Mesenteric fat pad (tissue), 1 donor: ENCODE data around the gene WDR27. TPM values are rescaled to one million over a fixed set of nuclear protein-coding genes. Genes with fewer than 3 reads are reported as not detected.

Experiments
- DNase-seq: peaks from one replicate; pipeline ENCODE4 v3.0.0-alpha.2; 2020; ENCODE audit warnings: low spot score
- total RNA-seq: library from RNA; stranded (reverse); fragmentation: NEBNext Ultra II Directional; extraction: Animal tissue kit (Norgen Biotek cat#: 25700); gene quantifications from one replicate; pipeline ENCODE4 v1.2.1, GENCODE V29; 2021
- donor health status: DM: yes; HTN: yes; CAD: no.

Gene WDR27
- total RNA-seq, 1 donor from 2014 or later = 24.6 TPM

DNA sequence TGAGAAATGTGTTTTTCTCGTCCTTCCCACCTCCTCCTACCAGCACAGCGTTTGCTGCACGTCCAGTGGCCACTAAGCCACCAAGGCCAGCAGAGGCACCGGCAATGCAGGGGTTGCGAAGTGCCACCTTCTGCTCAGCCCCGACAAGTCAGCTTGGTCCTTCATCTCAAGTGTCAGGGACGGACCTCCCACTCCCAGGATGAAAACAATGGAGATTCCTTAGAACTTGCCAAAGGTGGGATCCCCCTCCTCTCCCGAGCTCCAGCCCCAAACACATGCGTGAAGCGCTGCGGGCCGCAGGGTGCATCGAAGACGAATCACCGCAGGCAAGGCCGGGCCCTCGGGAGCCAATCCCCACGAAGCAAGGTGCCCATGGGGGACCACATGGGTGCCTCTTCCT lies 60.8 kb downstream of the WDR27 start:
- no peak for DNase-seq

GRCh38 chr6:169640351-169640852 lies 61.4 kb downstream of the WDR27 start:
- DNase-seq = no peak

- no peak for DNase-seq
Observed at GRCh38 chr6:169639653-169640278, 62.1 kb downstream of the WDR27 start.

GRCh38 chr6:169638915-169639314 lies 62.9 kb downstream of the WDR27 start:
- DNase-seq = no peak

DNA sequence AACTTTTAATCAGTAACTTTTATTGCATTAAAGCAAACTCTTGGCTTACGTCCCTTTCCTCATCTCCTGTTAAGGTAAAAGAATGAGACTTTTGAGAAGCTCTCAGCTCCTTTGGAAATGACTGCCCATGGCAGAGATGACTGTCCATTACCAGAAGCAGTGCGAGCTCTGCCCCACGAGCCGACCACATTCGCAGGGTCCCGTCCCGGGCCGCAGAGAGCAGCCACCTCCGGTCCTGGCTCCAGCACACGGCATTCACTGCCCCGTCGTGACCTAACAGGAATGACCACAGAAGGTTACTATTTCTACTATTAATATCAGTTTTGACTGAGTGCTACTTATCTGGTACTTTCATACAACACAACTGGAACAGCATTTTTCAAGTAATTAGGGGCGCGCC lies 63.4 kb downstream of the WDR27 start:
- no peak for DNase-seq

GRCh38 chr6:169635345-169635744 lies 66.5 kb downstream of the WDR27 start:
- no peak for DNase-seq

DNA sequence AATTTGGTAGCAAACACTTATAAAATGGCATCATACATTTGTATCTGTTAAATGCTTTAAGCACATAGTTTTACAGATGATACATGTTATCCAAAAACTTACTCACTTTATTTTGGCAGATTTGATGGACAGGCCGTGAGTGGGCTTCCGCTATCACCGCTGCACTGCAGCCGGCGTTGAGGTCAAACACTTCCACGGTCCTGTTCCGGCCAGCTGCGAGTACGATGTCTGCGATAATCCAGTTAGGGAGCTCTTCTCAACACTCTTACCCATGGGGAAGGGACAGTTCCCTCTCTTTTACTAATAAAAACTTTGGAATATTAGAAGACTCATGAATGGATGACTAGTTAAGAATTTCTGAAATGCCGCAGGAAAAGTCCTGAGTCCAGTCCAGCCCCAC lies 69.0 kb downstream of the WDR27 start:
- no peak for DNase-seq

DNA sequence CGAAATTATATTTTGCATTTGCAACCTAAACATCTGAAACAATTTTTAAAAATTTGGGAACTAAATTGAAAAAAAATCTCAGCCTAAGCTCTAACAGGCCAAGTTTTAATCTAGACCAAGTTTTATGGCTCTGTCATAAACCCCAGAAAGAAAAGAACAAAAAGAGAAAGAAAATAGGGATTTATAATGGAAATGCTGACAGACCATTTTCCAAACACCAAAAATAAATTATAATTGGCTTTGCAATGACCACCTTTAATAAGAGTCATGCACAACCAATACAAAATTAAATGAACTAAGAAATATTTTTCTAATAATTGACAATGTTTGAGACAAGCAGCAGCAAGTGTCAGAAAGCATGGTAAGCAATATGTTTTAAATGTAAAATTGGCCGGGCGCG lies 72.6 kb downstream of the WDR27 start:
- no peak for DNase-seq

DNA sequence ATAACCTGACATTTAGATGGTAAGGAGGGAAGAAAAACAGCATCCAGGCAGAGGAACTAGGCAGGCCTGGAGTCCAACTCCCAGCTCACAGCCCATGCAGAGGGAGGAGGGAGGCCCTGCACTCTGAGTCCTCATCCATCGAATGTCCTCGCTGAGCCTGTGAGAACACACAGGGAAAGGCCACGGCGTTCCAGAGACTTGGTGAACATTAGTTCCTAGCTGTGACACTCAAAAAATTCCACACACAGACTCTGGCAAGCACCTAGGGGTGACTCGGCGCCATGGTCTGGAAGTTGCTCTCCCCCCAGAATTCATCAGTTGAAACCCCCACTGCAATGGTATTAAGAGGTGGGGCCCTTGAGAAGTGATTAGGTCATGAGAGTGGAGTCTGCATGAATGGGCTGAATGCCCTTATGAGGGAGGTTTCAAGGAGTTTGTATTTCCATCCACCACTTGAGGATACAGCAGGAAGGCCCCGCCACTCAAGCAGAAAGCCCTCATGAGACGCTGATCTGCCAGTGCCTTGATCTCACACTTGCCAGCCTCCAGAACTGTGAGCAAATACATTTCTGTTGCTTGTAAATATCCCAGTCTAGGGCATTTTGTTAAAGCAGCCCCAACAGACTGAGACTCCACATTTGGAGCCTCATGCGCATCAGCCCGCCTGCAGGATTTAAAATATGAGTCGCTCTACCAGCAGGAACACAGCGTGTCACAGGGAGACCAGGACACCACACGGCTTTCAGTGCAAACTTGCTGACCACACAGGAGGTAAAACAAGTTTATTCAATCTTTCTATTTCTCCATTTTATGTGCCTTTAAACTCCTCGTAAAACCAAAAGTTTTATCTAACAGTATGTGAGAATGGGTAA lies 73.9 kb downstream of the WDR27 start:
- no peak for DNase-seq

- DNase-seq = no peak
Observed at GRCh38 chr6:169626649-169627048, 75.2 kb downstream of the WDR27 start.

- DNase-seq = no peak
Observed at GRCh38 chr6:169626169-169626568, 75.7 kb downstream of the WDR27 start.

DNA sequence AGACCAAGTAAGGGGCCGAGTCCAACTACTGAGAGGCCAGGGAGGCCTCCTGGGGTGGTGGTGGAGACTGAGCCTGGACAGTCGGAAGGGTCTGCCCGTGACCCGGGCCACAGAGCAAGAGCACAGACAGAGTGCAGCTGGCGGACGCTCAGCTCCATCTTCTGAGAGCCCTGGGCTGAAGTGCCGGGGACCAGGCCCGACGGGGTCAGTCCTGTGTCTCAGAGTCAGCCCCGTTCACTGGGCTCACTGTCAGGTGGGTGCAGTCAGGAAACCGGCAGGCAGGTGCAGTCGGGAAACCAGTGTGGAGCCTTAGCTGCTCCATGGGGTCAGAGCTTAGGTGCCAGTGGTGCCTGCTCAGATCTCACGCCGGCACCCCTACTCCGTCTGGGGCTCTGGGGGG lies 76.5 kb downstream of the WDR27 start:
- no peak for DNase-seq

DNA sequence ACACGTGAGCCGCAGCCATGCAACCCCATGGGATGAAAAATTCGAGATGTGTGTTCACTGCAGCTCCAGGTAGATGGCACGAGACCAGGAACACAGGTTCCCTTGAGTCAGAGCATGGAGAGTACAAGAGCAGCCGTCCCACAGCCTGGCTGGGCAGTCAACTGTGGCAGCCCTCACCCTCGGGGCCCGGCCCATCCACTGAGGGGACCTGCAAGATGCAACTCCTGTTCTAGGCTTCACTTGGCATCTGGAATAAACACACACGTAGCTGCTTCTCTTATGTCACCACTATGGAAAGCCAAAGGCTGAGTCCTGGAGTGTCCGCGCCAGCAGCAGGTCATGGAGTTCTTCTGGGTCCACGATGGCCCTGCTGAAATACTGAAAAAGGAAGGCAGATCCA lies 77.0 kb downstream of the WDR27 start:
- no peak for DNase-seq

GRCh38 chr6:169623975-169624374 lies 77.9 kb downstream of the WDR27 start:
- no peak for DNase-seq

- no peak for DNase-seq
Observed at GRCh38 chr6:169623343-169623742, 78.5 kb downstream of the WDR27 start.

DNA sequence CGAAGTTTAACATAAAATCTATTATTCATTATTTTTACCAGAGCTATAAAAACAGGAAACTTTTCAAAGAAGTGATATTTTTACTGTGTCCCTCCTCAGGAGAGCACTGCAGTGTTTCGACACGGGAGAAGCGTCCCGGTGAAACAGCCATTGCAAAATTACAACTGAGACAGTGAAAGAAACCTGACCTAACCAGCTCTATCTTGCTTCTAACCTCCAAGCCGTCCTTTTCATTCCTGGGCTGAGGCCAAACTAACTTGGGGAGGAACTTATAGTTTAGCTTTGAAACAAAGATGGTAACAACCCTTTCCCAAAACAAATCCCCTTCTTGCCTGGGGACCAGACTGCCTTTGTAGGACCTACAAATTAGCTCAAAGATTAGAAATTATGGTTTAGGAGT lies 79.2 kb downstream of the WDR27 start:
- DNase-seq = no peak

- no peak for DNase-seq
Observed at GRCh38 chr6:169621311-169621710, 80.5 kb downstream of the WDR27 start.

DNA sequence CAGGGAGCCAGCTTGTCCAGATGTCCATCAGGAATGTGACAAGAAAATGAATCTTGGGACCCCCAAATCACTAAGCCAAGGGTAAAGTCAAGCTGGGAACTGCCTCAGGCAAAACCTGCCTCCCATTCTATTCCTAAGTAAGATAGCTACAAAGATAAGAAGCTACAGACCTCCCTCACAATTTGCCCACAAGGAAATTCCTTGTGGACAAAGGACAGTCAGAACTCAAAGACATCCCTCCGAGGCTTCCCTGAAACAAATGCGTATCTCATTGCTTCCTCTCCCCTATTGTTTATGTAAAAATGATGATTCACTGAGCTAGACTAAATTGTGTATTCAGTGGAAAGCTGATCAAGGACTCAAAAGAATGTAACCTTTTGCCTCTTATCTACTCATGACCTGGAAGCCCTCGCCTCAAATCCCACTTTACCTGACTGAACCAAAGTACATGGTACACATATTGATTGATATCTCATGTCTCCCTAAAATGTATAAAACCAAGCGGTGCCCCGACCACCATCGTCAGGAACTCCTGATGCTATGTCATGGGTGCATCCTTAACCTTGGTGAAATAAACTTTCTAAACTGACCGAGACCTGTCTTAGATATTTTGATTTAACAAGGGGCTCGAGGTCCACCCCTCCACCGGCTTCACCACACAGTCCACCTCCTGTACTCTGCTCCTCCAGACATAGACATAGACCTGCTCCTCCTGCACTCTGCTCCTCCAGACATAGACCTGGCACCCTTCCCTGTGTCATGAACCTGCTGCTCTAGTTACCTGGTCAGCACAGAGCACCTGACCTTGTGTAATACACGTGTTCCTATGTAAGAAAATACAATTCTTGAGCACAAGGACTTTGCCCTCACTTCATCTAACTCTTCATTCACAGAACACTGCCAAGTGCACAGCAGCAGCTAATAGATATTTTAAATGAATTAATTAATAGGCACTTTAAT lies 81.4 kb downstream of the WDR27 start:
- no peak for DNase-seq

DNA sequence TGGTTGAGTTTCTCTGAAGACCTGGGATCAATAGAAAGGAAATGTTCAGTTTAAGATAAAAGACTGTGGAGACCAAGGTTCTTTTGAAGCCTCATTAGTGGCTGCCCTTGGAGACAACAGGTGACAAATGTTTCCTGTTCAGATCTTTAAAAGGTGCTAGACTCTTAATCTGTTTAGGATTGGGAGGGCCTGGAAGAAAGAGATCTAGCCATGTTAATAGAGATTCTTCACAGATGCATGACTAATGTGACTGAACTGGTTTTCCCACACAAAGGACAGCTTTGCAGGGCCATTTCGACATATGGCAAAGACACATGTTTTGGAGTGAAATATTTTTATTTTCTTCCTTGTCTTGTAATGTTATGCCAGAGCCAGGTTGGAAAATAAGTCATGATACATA lies 82.2 kb downstream of the WDR27 start:
- DNase-seq = no peak

DNA sequence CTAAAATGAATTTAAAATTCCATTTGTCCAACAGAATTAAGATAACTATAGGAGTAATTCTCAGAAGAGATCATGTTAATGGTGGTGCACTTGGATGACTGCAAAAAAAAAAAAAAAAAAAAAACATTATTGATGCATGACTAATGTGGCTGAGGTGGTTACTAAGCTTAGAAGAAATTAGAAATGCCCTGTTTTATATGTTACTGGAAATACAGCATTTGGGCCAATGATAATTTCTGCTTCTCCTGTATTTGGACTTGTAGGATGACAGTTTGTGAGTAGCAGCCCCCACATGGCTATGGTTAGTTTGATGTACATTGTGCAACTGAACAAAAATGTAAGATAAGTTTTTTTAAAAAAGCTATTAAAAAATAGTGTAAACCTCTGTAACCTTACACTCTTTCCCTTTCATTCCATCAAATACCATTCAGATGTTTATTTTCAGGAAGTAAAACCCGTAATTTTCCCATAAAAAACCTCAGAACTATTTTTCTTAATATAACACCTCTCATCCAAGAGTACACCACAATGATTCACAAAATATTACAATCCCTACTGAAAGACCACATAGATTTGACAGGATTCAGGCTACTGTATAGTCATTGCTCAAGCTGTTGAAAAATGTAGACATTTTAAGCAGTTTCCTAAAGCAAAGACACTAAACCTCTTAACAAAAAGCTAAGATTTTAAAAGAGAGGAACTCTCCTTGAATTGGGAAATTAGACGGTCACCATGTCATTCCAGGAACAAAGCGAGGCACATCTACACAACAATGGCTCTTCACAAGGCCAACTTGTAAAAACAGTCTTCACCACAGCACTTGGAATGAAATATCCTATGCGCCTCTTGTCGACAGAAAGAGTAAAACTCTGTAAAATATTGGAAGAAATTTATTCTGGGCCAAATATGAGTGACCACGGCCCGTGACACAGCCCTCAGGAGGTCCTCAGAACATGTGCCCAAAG lies 83.0 kb downstream of the WDR27 start:
- DNase-seq = no peak
